MM.1S (cell line): ENCODE results near the gene ENPEP.

ENCODE experiments used
- DNase-seq: peaks from one replicate; pipeline ENCODE4 v3.0.0-alpha.2; 2015
- H2AFZ ChIP-seq: fragments of 300-600 bp; sonication (generic); 2 replicates; pipeline ENCODE4 v1.6.0; 2016; ENCODE audit warnings: antibody characterized with exemption, low read length
- H3F3A ChIP-seq: fragments of 300-600 bp; sonication (generic); 2 replicates; pipeline ENCODE4 v1.6.1; 2016; ENCODE audit warnings: mild to moderate bottlenecking, antibody characterized with exemption, low read length, moderate library complexity, mixed read lengths; ENCODE audit not compliant: insufficient read depth
- H3K27ac ChIP-seq: fragments of 300-600 bp; sonication (generic); 2 replicates; pipeline ENCODE4 v1.5.1; 2016; ENCODE audit warnings: mild to moderate bottlenecking, low read length
- H3K27me3 ChIP-seq: fragments of 300-600 bp; sonication (generic); replicated peaks from 2 replicates; pipeline ENCODE4 v1.6.0; 2016; ENCODE audit warnings: low read length; ENCODE audit not compliant: insufficient read depth
- H3K36me3 ChIP-seq: fragments of 300-600 bp; sonication (generic); replicated peaks from 2 replicates; pipeline ENCODE4 v1.6.1; 2016; ENCODE audit warnings: mild to moderate bottlenecking, low read length, mixed read lengths; ENCODE audit not compliant: insufficient read depth
- H3K4me1 ChIP-seq: fragments of 300-600 bp; sonication (generic); 2 replicates; pipeline ENCODE4 v1.6.1; 2016; ENCODE audit warnings: low read length, mixed read lengths
- H3K4me2 ChIP-seq: fragments of 300-600 bp; sonication (generic); 2 replicates; pipeline ENCODE4 v1.6.0; 2016; ENCODE audit warnings: low read depth, low read length
- H3K4me3 ChIP-seq: fragments of 300-600 bp; sonication (generic); 2 replicates; pipeline ENCODE4 v1.5.1; 2016; ENCODE audit warnings: low read length, mixed read lengths
- H3K79me2 ChIP-seq: fragments of 300-600 bp; sonication (generic); 2 replicates; pipeline ENCODE4 v1.6.1; 2016; ENCODE audit warnings: mixed run types, low read length, mixed read lengths
- H3K9ac ChIP-seq: fragments of 300-600 bp; sonication (generic); 2 replicates; pipeline ENCODE4 v1.6.1; 2016; ENCODE audit warnings: low read length, mixed read lengths
- H3K9me2 ChIP-seq: fragments of 300-600 bp; sonication (generic); replicated peaks from 2 replicates; pipeline ENCODE4 v1.6.1; 2016; ENCODE audit warnings: mild to moderate bottlenecking, low read length, mixed read lengths; ENCODE audit not compliant: insufficient read depth
- H3K9me3 ChIP-seq: fragments of 300-600 bp; sonication (generic); replicated peaks from 2 replicates; pipeline ENCODE4 v1.6.1; 2016; ENCODE audit warnings: mild to moderate bottlenecking, low read length, mixed read lengths; ENCODE audit not compliant: insufficient read depth
- H4K20me1 ChIP-seq: fragments of 300-600 bp; sonication (generic); 2 replicates; pipeline ENCODE4 v1.6.1; 2016; ENCODE audit warnings: mild to moderate bottlenecking, low read length, moderate library complexity, mixed read lengths; ENCODE audit not compliant: insufficient read depth
- EZH2 ChIP-seq: fragments of 300-600 bp; sonication (generic); optimal IDR thresholded peaks from 2 replicates; pipeline ENCODE3; 2017; ENCODE audit warnings: low read depth, mild to moderate bottlenecking, antibody characterized with exemption, low read length, mixed read lengths
- EZH2phosphoT487 ChIP-seq: fragments of 300-600 bp; sonication (generic); IDR thresholded peaks from 2 replicates; pipeline ENCODE4 v1.6.1; 2018; ENCODE audit warnings: antibody characterized with exemption, low read length
- TF ChIP-seq, protein P1 (sequence below): fragments of 300-600 bp; sonication (generic); IDR thresholded peaks from 2 replicates; pipeline ENCODE4 v1.5.1; 2016; ENCODE audit warnings: antibody characterized with exemption, low read length, mixed read lengths

The ENPEP gene

GRCh38 chr4:110605077-110605476 is 129.1 kb downstream of the ENPEP start:
- H3K4me3 ChIP-seq: no peak overlapping the region
- no peaks in the 10 kb centered on the region for H4K20me1 ChIP-seq
- no peak overlapping the region for H3K27ac ChIP-seq
- H3F3A ChIP-seq: no peaks in the 10 kb centered on the region
- H3K4me1 ChIP-seq: no peaks in the 10 kb centered on the region
- TF ChIP-seq, protein P1, sequence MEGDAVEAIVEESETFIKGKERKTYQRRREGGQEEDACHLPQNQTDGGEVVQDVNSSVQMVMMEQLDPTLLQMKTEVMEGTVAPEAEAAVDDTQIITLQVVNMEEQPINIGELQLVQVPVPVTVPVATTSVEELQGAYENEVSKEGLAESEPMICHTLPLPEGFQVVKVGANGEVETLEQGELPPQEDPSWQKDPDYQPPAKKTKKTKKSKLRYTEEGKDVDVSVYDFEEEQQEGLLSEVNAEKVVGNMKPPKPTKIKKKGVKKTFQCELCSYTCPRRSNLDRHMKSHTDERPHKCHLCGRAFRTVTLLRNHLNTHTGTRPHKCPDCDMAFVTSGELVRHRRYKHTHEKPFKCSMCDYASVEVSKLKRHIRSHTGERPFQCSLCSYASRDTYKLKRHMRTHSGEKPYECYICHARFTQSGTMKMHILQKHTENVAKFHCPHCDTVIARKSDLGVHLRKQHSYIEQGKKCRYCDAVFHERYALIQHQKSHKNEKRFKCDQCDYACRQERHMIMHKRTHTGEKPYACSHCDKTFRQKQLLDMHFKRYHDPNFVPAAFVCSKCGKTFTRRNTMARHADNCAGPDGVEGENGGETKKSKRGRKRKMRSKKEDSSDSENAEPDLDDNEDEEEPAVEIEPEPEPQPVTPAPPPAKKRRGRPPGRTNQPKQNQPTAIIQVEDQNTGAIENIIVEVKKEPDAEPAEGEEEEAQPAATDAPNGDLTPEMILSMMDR: no peak
- TF ChIP-seq EZH2phosphoT487: no peak
- TF ChIP-seq EZH2: no peak
- no peaks in the 10 kb centered on the region for H3K36me3 ChIP-seq
- H3K79me2 ChIP-seq: no peaks in the 10 kb centered on the region
- DNase-seq: no peak
- H3K9me2 ChIP-seq: no peaks in the 10 kb centered on the region
- H3K9ac ChIP-seq: no peak overlapping the region
- H2AFZ ChIP-seq: no peak overlapping the region
- H3K4me2 ChIP-seq: no peak overlapping the region
- no peaks in the 10 kb centered on the region for H3K9me3 ChIP-seq
- no peaks in the 10 kb centered on the region for H3K27me3 ChIP-seq

GRCh38 chr4:110609044-110609750 is 133.2 kb downstream of the ENPEP start:
- H3F3A ChIP-seq: no peaks in the 10 kb centered on the region
- TF ChIP-seq EZH2phosphoT487 (no peak), EZH2 (no peak)
- TF ChIP-seq, protein P1: no peak
- no peak overlapping the region for H3K27ac ChIP-seq
- H3K9ac ChIP-seq: no peak overlapping the region
- H3K36me3 ChIP-seq: no peaks in the 10 kb centered on the region
- no peak overlapping the region for H3K4me2 ChIP-seq
- no peaks in the 10 kb centered on the region; the same call in 1 of the 2 replicates for H3K9me3 ChIP-seq
- no peak overlapping the region for H3K4me3 ChIP-seq
- H3K79me2 ChIP-seq: no peaks in the 10 kb centered on the region
- H3K9me2 ChIP-seq: no peaks in the 10 kb centered on the region
- H3K4me1 ChIP-seq: no peaks in the 10 kb centered on the region
- H2AFZ ChIP-seq: no peak overlapping the region
- no peak for DNase-seq
- no peaks in the 10 kb centered on the region for H4K20me1 ChIP-seq
- H3K27me3 ChIP-seq: no peaks in the 10 kb centered on the region

GRCh38 chr4:110610620-110610939 is 134.6 kb downstream of the ENPEP start:
- H3K36me3 ChIP-seq: no peaks in the 10 kb centered on the region
- H3K9me3 ChIP-seq: no peaks in the 10 kb centered on the region; the same call in 1 of the 2 replicates
- H3K4me1 ChIP-seq: no peaks in the 10 kb centered on the region
- no peaks in the 10 kb centered on the region for H3F3A ChIP-seq
- no peak overlapping the region for H2AFZ ChIP-seq
- no peak overlapping the region for H3K4me3 ChIP-seq
- no peak overlapping the region for H3K4me2 ChIP-seq
- H3K27me3 ChIP-seq: no peaks in the 10 kb centered on the region
- H3K79me2 ChIP-seq: no peaks in the 10 kb centered on the region
- H3K9me2 ChIP-seq: no peaks in the 10 kb centered on the region
- no peak overlapping the region for H3K27ac ChIP-seq
- no peak overlapping the region for H3K9ac ChIP-seq
- no peaks in the 10 kb centered on the region for H4K20me1 ChIP-seq
- DNase-seq: no peak
- TF ChIP-seq EZH2: no peak
- TF ChIP-seq EZH2phosphoT487: no peak
- TF ChIP-seq, protein P1: no peak
